ENCODE data around the gene STK11IP.

The STK11IP gene

DNA sequence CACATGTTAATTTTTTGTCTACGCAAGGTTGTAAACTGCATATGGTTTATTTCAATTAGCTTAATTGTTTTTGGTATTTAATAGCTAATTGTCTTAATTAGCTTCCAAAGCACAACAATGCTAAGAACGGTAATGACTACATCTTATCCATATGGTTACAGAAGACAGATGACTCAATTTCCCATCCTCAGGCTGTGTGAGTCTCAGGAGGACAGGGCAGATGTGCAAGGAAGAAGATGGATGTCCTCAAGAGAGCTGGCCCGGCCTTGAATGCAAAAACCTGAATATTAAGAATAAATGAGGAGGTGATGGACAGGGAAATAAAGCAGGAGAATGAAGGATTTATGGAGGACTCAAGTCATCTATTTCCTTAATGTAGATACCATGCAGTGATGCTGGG lies 61.2 kb downstream of the STK11IP start:
- DNase-seq = no peak

- no peak for DNase-seq
Measured at GRCh38 chr2:219661197-219661954, 63.7 kb downstream of the STK11IP start.

GRCh38 chr2:219661955-219662395 lies 64.3 kb downstream of the STK11IP start:
- no peak for DNase-seq

DNA sequence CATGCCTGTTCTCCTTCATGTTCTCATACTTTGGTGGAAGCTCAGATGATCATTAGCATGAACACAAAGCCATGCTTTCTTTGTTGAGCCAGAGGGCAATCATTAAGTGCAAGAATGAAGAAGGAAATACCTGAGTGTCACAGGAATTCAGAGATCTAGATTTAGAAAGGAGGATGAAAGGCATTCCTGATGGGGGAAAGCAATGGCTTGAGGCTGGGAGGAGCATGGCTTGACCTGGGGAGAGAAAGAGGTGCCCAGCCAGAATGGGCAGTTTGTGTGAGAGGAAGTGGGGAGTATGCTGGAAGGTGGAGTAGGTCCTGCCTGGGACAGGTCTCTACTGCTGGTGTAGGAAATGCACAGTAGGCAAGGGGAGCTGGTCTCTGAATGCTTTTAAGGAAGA lies 64.9 kb downstream of the STK11IP start:
- DNase-seq = no peak

GRCh38 chr2:219663116-219663762 lies 65.6 kb downstream of the STK11IP start:
- no peak for DNase-seq

GRCh38 chr2:219664041-219664440 lies 66.4 kb downstream of the STK11IP start:
- no peak for DNase-seq

- no peak for DNase-seq
Measured at GRCh38 chr2:219664944-219665343, 67.3 kb downstream of the STK11IP start.

GRCh38 chr2:219665926-219666325 lies 68.3 kb downstream of the STK11IP start:
- DNase-seq = no peak

All from NCI-H774 (cell line).